Fibroblast of pulmonary artery (primary cell): ENCODE results near the gene CNNM3.

Experiments
- DNase-seq: peaks from one replicate; pipeline ENCODE4 v3.0.0-alpha.2; 2010; ENCODE audit warnings: low read depth
- H3K4me3 ChIP-seq: replicated peaks from 2 replicates; pipeline ENCODE4 v1.5.1; 2011; ENCODE audit warnings: low read depth, mild to moderate bottlenecking, control low read depth, low read length, moderate library complexity
- CTCF ChIP-seq: IDR thresholded peaks from 2 replicates; pipeline ENCODE4 v1.5.1; 2011; ENCODE audit warnings: mild to moderate bottlenecking, control low read depth, low read length, inconsistent platforms; ENCODE audit errors: missing control alignments

Gene CNNM3

GRCh38 chr2:96852667-96853066 lies 36.6 kb downstream of the CNNM3 start:
- H3K4me3 ChIP-seq = no peak overlapping the region
- DNase-seq = no peak
- TF ChIP-seq CTCF = no peak

- no peak for TF ChIP-seq CTCF
Observed at GRCh38 chr2:96853321-96853720, 37.3 kb downstream of the CNNM3 start.

GRCh38 chr2:96856776-96857666 lies 41.0 kb downstream of the CNNM3 start:
- no peak for DNase-seq
- H3K4me3 ChIP-seq = peak overlapping the region; percentile 73
- no peak for TF ChIP-seq CTCF

More at GRCh38 chr2:96853321-96853720, 37.3 kb downstream of the CNNM3 start:
- H3K4me3 ChIP-seq = no peak overlapping the region
- no peak for DNase-seq

GRCh38 chr2:96857667-96858372 lies 41.8 kb downstream of the CNNM3 start, which contains the start of gene ANKRD39:
TSS of gene ANKRD39 (minus strand) at chr2:96858016. CDS start at chr2:96857987, 29 bp downstream.
- H3K4me3 ChIP-seq = peak within 1 kb of the TSS; percentile 73
- peak; percentile 45 for TF ChIP-seq CTCF

GRCh38 chr2:96859099-96859649 lies 43.1 kb downstream of the CNNM3 start:
- no peak for TF ChIP-seq CTCF
- H3K4me3 ChIP-seq = no peak overlapping the region
- no peak for DNase-seq

More at GRCh38 chr2:96857667-96858372, 41.8 kb downstream of the CNNM3 start, which contains the start of gene ANKRD39:
- peak; percentile 99 for DNase-seq

- no peak overlapping the region for H3K4me3 ChIP-seq
- no peak for DNase-seq
- no peak for TF ChIP-seq CTCF
Observed at GRCh38 chr2:96859681-96860064, 43.6 kb downstream of the CNNM3 start.
